Body of pancreas (tissue), 4 donors: ENCODE results near the gene MARCHF3.

ENCODE experiments used
- POLR2A ChIP-seq, 3 donors: fragments of 450-650 bp; IDR thresholded peaks; one replicate each; pipeline ENCODE4 v1.6.1; 2016; ENCODE audit warnings: antibody characterized with exemption in 3 of 3, mild to moderate bottlenecking in 2 of 3
- TF ChIP-seq, protein P1 (sequence below), 7 experiments: fragments of 450-650 bp in 4 of 7; fragments of 200-600 bp in 3 of 7; sonication (generic) in 3 of 7; IDR thresholded peaks; one replicate each; pipeline ENCODE4 v1.5.1; 2016 to 2019; ENCODE audit warnings: antibody characterized with exemption in 7 of 7

GRCh38 chr5:126971455-126972031, 58.8 kb downstream of the MARCHF3 start:
- TF ChIP-seq, protein P1, sequence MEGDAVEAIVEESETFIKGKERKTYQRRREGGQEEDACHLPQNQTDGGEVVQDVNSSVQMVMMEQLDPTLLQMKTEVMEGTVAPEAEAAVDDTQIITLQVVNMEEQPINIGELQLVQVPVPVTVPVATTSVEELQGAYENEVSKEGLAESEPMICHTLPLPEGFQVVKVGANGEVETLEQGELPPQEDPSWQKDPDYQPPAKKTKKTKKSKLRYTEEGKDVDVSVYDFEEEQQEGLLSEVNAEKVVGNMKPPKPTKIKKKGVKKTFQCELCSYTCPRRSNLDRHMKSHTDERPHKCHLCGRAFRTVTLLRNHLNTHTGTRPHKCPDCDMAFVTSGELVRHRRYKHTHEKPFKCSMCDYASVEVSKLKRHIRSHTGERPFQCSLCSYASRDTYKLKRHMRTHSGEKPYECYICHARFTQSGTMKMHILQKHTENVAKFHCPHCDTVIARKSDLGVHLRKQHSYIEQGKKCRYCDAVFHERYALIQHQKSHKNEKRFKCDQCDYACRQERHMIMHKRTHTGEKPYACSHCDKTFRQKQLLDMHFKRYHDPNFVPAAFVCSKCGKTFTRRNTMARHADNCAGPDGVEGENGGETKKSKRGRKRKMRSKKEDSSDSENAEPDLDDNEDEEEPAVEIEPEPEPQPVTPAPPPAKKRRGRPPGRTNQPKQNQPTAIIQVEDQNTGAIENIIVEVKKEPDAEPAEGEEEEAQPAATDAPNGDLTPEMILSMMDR (IDR thresholded peaks at IDR 0.05) = no peak
- TF ChIP-seq POLR2A (IDR thresholded peaks at IDR 0.05) = no peak
